IgD-negative memory B cell (primary cell): ENCODE measurements around the gene SMYD1. TPM values are rescaled to one million over a fixed set of nuclear protein-coding genes. Genes with fewer than 3 reads are reported as not detected.

Experiments used
- H3K27ac Mint-ChIP-seq, 3 donors: one replicate each; pipeline ENCODE4 v1.8.0; 2020 to 2022; ENCODE audit warnings: mild to moderate bottlenecking in 3 of 3, mixed read lengths in 3 of 3, moderate library complexity in 1 of 3
- H3K27me3 Mint-ChIP-seq: one replicate; pipeline ENCODE4 v1.8.0; 2021; ENCODE audit warnings: mixed read lengths
- H3K36me3 Mint-ChIP-seq: one replicate; pipeline ENCODE4 v1.8.0; 2020; ENCODE audit warnings: mild to moderate bottlenecking, mixed read lengths
- H3K4me1 Mint-ChIP-seq, 3 donors: one replicate each; pipeline ENCODE4 v1.8.0; 2020 to 2022; ENCODE audit warnings: mixed read lengths in 3 of 3, mild to moderate bottlenecking in 1 of 3
- H3K4me3 Mint-ChIP-seq, 4 donors: one replicate each; pipeline ENCODE4 v1.8.0; 2020 to 2022; ENCODE audit warnings: mild to moderate bottlenecking in 4 of 4, mixed read lengths in 4 of 4, moderate library complexity in 3 of 4
- H3K9me3 Mint-ChIP-seq, 3 donors: one replicate each; pipeline ENCODE4 v1.8.0; 2020 to 2021; ENCODE audit warnings: mixed read lengths in 3 of 3, mild to moderate bottlenecking in 1 of 3
- polyA plus RNA-seq: library from polyadenylated mRNA; unstranded; fragments of 300-500 nt; fragmentation: Illumina TruSeq; gene quantifications from one replicate; pipeline ENCODE4 v1.2.3, GENCODE V29; 2021

The SMYD1 gene
- polyA plus RNA-seq, 1 donor from 2014 or later = not detected

DNA sequence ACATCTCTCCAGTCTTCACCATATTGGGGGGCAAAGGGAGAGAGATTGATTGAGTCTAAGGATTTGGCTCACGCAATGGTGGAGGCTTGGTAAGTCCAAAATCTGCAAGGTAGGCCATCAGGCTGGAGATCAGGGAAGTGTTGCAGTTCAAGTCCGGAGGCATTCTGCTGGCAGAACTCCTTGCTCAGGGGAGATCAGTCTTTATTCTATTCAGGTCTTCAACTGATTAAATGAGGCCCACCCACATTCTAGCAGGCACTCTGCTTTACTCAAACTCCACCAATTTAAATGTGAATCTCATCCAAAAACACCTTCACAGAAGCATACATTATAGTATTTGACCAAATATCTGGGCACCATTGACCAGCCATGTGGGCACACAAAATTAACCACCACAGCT, 21.4 kb downstream of the SMYD1 start:
- H3K27me3 Mint-ChIP-seq = peaks cover 2% of the 10 kb centered on the region
- H3K4me3 Mint-ChIP-seq = no peak overlapping the region
- no peaks in the 10 kb centered on the region for H3K9me3 Mint-ChIP-seq
- peaks cover 8 to 12% (median 9%) of the 10 kb centered on the region in 3 donors for H3K4me1 Mint-ChIP-seq
- no peak overlapping the region for H3K27ac Mint-ChIP-seq
- peaks cover 2% of the 10 kb centered on the region for H3K36me3 Mint-ChIP-seq

- peak overlapping the region in 1 of 4 donors; percentile 58 for H3K4me3 Mint-ChIP-seq
- H3K4me1 Mint-ChIP-seq = peaks cover 8 to 12% (median 9%) of the 10 kb centered on the region in 3 donors
- H3K36me3 Mint-ChIP-seq = peaks cover 2% of the 10 kb centered on the region
- no peak overlapping the region for H3K27ac Mint-ChIP-seq
- no peaks in the 10 kb centered on the region for H3K9me3 Mint-ChIP-seq
- H3K27me3 Mint-ChIP-seq = peaks cover 3% of the 10 kb centered on the region
Observed at GRCh38 chr2:88090446-88091283, 23.0 kb downstream of the SMYD1 start.

GRCh38 chr2:88091943-88092342, 24.3 kb downstream of the SMYD1 start:
- Mint-ChIP-seq H3K36me3 (peaks cover 2% of the 10 kb centered on the region), H3K27ac (no peak overlapping the region), H3K27me3 (peaks cover 4% of the 10 kb centered on the region), H3K4me1 (peaks cover 8 to 12% (median 9%) of the 10 kb centered on the region in 3 donors), H3K4me3 (no peak overlapping the region), H3K9me3 (no peaks in the 10 kb centered on the region)

DNA sequence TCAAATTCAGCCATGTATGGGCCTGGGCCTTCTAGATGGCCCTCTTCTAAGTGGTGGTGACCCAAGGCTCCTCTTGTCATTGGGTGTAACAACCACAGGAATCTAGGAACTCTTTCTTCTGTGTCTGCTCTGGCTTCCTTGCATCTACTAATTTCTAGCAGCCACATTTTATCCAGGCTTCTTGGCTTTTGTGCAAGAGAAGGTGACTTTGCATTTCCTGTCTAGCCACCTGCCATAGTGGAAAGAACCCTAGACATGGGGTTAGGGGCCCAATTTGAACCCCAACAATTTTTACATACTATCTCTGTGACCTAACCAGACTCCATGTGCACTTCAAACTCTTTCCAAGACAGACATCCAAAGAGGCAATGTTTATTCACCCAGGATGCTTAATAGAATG, 25.1 kb downstream of the SMYD1 start:
- H3K4me1 Mint-ChIP-seq = peaks cover 8 to 12% (median 9%) of the 10 kb centered on the region in 3 donors
- no peak overlapping the region for H3K4me3 Mint-ChIP-seq
- H3K9me3 Mint-ChIP-seq = peaks cover 0 to 3% (median 0%) of the 10 kb centered on the region in 3 donors
- H3K36me3 Mint-ChIP-seq = peaks cover 2% of the 10 kb centered on the region
- peaks cover 4% of the 10 kb centered on the region for H3K27me3 Mint-ChIP-seq
- no peak overlapping the region for H3K27ac Mint-ChIP-seq

- Mint-ChIP-seq H3K27me3 (peaks cover 4% of the 10 kb centered on the region), H3K9me3 (peaks cover 0 to 3% (median 0%) of the 10 kb centered on the region in 3 donors), H3K4me3 (no peak overlapping the region), H3K27ac (no peak overlapping the region), H3K4me1 (peaks cover 8 to 11% (median 9%) of the 10 kb centered on the region in 3 donors), H3K36me3 (peaks cover 2% of the 10 kb centered on the region)
Observed at GRCh38 chr2:88095022-88095421, 27.4 kb downstream of the SMYD1 start.

DNA sequence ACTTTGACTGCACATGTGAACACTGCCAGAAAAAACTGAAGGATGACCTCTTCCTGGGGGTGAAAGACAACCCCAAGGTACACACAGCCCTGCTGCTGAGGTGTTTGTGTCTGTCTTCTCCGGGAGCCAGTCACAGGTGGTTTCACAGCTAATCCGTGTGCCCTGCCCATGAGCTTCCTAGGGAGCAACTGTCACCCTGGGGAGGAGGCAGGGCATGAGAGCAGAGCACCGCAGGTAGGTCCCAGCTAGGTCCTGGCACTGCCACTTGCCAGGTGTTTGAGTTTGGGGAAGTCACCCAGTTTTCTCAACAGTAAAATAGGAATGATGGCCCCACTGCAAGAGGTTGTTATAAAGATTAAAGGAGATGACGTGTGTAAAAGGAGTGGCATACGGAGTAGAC, 29.1 kb downstream of the SMYD1 start:
- Mint-ChIP-seq H3K27ac (no peak overlapping the region), H3K4me3 (no peak overlapping the region), H3K27me3 (peaks cover 4% of the 10 kb centered on the region), H3K9me3 (peaks cover 0 to 3% (median 0%) of the 10 kb centered on the region in 3 donors), H3K36me3 (no peaks in the 10 kb centered on the region), H3K4me1 (peaks cover 0 to 3% (median 0%) of the 10 kb centered on the region in 3 donors)

DNA sequence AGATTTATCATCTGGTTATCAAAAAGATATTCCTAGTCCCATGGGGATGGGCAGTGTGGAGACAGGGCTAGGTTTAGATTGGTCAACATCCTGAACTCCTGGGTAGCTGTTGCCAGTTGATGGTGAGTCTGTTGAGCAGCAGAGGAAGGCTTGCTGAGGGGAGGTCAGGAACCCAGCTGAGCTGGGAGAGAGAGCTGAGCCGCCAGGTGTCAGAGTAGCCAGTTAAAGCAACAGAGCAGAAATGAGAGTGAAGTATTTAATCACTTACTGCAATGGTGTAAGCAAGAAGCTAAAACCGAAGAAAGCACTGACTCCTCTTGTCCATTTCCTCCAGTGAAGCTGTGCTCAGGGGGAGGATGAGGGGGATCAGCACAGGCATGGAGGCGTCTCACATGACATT, 29.6 kb downstream of the SMYD1 start:
- Mint-ChIP-seq H3K4me1 (peaks cover 0 to 3% (median 0%) of the 10 kb centered on the region in 3 donors), H3K4me3 (no peak overlapping the region), H3K27ac (no peak overlapping the region), H3K36me3 (no peaks in the 10 kb centered on the region), H3K27me3 (peaks cover 4% of the 10 kb centered on the region), H3K9me3 (peaks cover 0 to 3% (median 0%) of the 10 kb centered on the region in 3 donors)

DNA sequence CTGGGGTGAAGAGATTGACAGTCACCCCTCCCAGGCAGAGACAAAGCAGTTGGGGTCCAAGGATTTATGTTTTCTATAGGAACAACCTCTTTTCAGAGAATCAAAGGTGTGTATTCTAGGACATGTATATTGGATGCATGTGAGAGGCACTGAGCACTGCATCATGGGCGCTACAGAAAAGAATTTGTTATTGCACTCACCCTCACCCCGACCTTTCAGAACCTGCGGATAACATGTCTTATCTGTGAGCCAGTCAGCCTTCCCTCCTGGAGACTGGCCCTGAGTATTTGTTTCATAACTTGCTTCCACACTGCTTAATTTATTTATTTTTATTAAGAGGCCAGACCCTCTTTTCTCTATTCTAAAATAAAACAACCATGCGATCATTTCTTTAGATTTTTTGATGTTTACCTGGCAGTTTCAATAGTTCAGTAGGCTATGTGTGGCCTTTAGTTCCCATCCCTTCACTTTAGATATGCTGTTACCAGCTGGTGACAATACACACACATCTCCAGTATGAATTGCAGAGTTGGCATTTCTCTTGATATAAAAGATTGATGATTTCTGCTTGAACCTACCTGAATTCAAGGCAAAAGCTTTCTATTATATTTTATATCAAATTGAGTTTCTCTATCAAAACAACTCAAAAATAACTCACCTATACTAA, 30.4 kb downstream of the SMYD1 start:
- Mint-ChIP-seq H3K4me3 (no peak overlapping the region), H3K27ac (no peak overlapping the region), H3K4me1 (peaks cover 0 to 3% (median 0%) of the 10 kb centered on the region in 3 donors), H3K36me3 (no peaks in the 10 kb centered on the region), H3K27me3 (peaks cover 4% of the 10 kb centered on the region), H3K9me3 (peaks cover 0 to 3% (median 0%) of the 10 kb centered on the region in 3 donors)

DNA sequence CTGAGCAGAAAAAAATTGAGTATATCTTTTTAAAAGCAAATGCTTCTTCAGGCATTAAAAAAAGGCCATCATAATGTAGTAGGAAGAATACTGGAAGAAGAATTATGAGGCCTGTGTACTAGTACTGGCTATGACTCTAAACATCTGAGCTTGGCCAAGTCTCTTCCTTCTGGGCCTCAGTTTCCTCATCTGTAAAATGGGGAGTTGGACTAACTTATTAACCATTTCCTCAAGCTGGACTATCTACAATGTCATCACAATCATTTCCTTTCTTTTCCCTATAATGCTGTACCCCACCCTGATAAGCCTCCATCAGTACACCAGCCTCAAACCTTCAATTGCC, 30.9 kb downstream of the SMYD1 start:
- H3K4me1 Mint-ChIP-seq = peaks cover 0 to 1% (median 0%) of the 10 kb centered on the region in 3 donors
- H3K36me3 Mint-ChIP-seq = no peaks in the 10 kb centered on the region
- no peak overlapping the region for H3K4me3 Mint-ChIP-seq
- H3K27ac Mint-ChIP-seq = no peak overlapping the region
- peaks cover 0 to 3% (median 0%) of the 10 kb centered on the region in 3 donors for H3K9me3 Mint-ChIP-seq
- peaks cover 4% of the 10 kb centered on the region for H3K27me3 Mint-ChIP-seq

- H3K27me3 Mint-ChIP-seq = peaks cover 6% of the 10 kb centered on the region
- no peak overlapping the region for H3K27ac Mint-ChIP-seq
- peaks cover 0 to 3% (median 0%) of the 10 kb centered on the region in 3 donors for H3K9me3 Mint-ChIP-seq
- no peaks in the 10 kb centered on the region for H3K4me1 Mint-ChIP-seq
- H3K36me3 Mint-ChIP-seq = no peaks in the 10 kb centered on the region
- H3K4me3 Mint-ChIP-seq = no peak overlapping the region
Observed at GRCh38 chr2:88099798-88100488, 32.3 kb downstream of the SMYD1 start.

- Mint-ChIP-seq H3K4me3 (no peak overlapping the region), H3K27ac (no peak overlapping the region), H3K4me1 (no peaks in the 10 kb centered on the region), H3K9me3 (peaks cover 0 to 3% (median 0%) of the 10 kb centered on the region in 3 donors), H3K27me3 (peaks cover 6% of the 10 kb centered on the region), H3K36me3 (no peaks in the 10 kb centered on the region)
Observed at GRCh38 chr2:88100489-88100858, 32.8 kb downstream of the SMYD1 start.

DNA sequence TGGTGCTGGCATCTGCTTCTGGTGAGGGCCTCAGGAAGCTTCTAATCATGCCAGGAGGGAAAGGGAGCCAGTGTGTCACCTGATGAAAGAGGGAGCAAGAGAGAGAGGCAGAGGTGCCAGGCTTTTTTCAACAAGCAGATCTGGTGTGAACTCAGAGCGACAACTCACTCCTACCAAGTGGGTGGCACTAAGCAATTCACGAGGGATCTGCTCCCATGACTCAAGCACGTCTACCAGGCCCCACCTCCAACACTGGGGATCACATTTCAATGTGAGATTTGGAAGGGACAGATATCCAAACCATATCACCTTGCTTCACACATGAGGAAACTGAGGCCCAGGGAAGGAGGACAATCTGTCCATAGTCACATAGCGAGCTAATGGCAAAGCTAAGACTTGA, 41.2 kb downstream of the SMYD1 start:
- H3K4me1 Mint-ChIP-seq = no peaks in the 10 kb centered on the region
- no peaks in the 10 kb centered on the region for H3K9me3 Mint-ChIP-seq
- H3K27ac Mint-ChIP-seq = no peak overlapping the region
- H3K36me3 Mint-ChIP-seq = no peaks in the 10 kb centered on the region
- H3K4me3 Mint-ChIP-seq = no peak overlapping the region
- peaks cover 9% of the 10 kb centered on the region for H3K27me3 Mint-ChIP-seq

DNA sequence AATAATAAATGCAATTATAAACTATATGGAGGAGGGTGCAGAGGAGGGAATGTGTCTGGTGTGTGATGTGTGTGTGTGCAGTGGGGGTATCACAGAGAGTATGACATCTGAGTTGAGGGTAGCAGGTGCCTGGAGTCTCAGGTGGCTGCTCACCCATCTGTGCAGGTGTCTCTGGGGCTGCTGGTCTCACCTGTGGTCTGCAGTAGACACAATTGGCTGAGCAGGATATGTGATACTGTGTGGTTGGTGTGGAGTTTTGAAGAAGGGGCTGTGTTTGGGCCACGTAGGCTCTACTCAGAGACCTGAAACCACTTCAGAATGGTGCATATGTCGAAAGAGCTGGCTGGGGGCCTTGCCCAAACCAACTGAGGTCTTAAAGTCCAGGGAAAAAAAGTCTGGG, 43.2 kb downstream of the SMYD1 start:
- no peak overlapping the region for H3K4me3 Mint-ChIP-seq
- H3K4me1 Mint-ChIP-seq = no peaks in the 10 kb centered on the region
- H3K27ac Mint-ChIP-seq = no peak overlapping the region
- no peaks in the 10 kb centered on the region for H3K9me3 Mint-ChIP-seq
- H3K27me3 Mint-ChIP-seq = peaks cover 12% of the 10 kb centered on the region
- no peaks in the 10 kb centered on the region for H3K36me3 Mint-ChIP-seq

- Mint-ChIP-seq H3K36me3 (no peaks in the 10 kb centered on the region), H3K4me1 (no peaks in the 10 kb centered on the region), H3K27ac (no peak overlapping the region), H3K9me3 (no peaks in the 10 kb centered on the region), H3K4me3 (no peak overlapping the region), H3K27me3 (peaks cover 12% of the 10 kb centered on the region)
Observed at GRCh38 chr2:88113069-88113468, 45.4 kb downstream of the SMYD1 start.

GRCh38 chr2:88114889-88115288, 47.3 kb downstream of the SMYD1 start:
- H3K4me3 Mint-ChIP-seq = no peak overlapping the region
- no peaks in the 10 kb centered on the region for H3K9me3 Mint-ChIP-seq
- no peak overlapping the region for H3K27ac Mint-ChIP-seq
- peaks cover 12% of the 10 kb centered on the region for H3K27me3 Mint-ChIP-seq
- no peaks in the 10 kb centered on the region for H3K4me1 Mint-ChIP-seq
- no peaks in the 10 kb centered on the region for H3K36me3 Mint-ChIP-seq
